ENCODE results near the gene PCYT2.

Gene PCYT2

GRCh38 chr17:81868674-81869220, 42.5 kb downstream of the PCYT2 start (continued):
- TF ChIP-seq KLF9 (tag by site-specific recombination; IDR thresholded peaks at IDR 0.05; ENCODE audit: low read depth) (peak; percentile 48; the same call in 1 of the 2 replicates), CTCF (tag by site-specific recombination; IDR thresholded peaks at IDR 0.05) (no peak), MEIS1 (CRISPR knock-in tag; IDR thresholded peaks at IDR 0.05; ENCODE audit: borderline replicate concordance) (no peak), TSHZ1 (tag by site-specific recombination; IDR thresholded peaks at IDR 0.05; ENCODE audit: borderline replicate concordance) (0 out of 2 replicates have a peak, but pooled peaks have one; percentile 20), KLF8 (tag by site-specific recombination; IDR thresholded peaks at IDR 0.05) (peak; percentile 17; the same call in 1 of the 2 replicates), ZNF555 (tag by site-specific recombination; conservative IDR thresholded peaks at IDR 0.05) (no peak), ZNF521 (tag by site-specific recombination; IDR thresholded peaks at IDR 0.05) (no peak), ZBTB6 (tag by site-specific recombination; IDR thresholded peaks at IDR 0.05) (no peak), ZNF692 (tag by site-specific recombination; IDR thresholded peaks at IDR 0.05) (peak; percentile 19; the same call in 1 of the 2 replicates), PRDM10 (tag by site-specific recombination; IDR thresholded peaks at IDR 0.05) (0 out of 2 replicates have a peak, but pooled peaks have one; percentile 9), SP3 (tag by site-specific recombination; IDR thresholded peaks at IDR 0.05) (peak; percentile 49), BCL11A (tag by site-specific recombination; IDR thresholded peaks at IDR 0.05; ENCODE audit: low read depth) (peak; percentile 17; the same call in 1 of the 2 replicates), ZNF23 (tag by site-specific recombination; IDR thresholded peaks at IDR 0.05; ENCODE audit: borderline replicate concordance) (no peak), SP2 (tag by site-specific recombination; IDR thresholded peaks at IDR 0.05) (peak; percentile 65), KLF1 (tag by site-specific recombination; IDR thresholded peaks at IDR 0.05) (no peak; the same call in 1 of the 2 replicates), ZNF211 (tag by site-specific recombination; IDR thresholded peaks at IDR 0.05; ENCODE audit: low read depth) (no peak), BCL6B (tag by site-specific recombination; IDR thresholded peaks at IDR 0.05) (no peak), ZBTB26 (tag by site-specific recombination; optimal IDR thresholded peaks at IDR 0.05) (no peak), AEBP2 (tag by site-specific recombination; IDR thresholded peaks at IDR 0.05; ENCODE audit: borderline replicate concordance) (no peak)

Data from HEK293 (cell line).